SK-N-MC (cell line): ENCODE results near the gene LNPK.

ENCODE experiments used
- EZH2 ChIP-seq: fragments of 200-600 bp; sonication (generic); IDR thresholded peaks from one replicate; pipeline ENCODE4 v1.6.1; 2017; ENCODE audit warnings: antibody characterized with exemption
- POLR2AphosphoS5 ChIP-seq: IDR thresholded peaks from 2 replicates; pipeline ENCODE4 v1.6.1; 2012; ENCODE audit warnings: mild to moderate bottlenecking, low read depth, low read length, borderline replicate concordance

- TF ChIP-seq POLR2AphosphoS5 (no peak), EZH2 (no peak)
Measured at GRCh38 chr2:176027806-176028205, 25.7 kb upstream of the LNPK start.
